Epidermal melanocyte (primary cell): ENCODE data around the gene MMP1.
"Not testable (repeated sequence)": the region's sequence is repeated elsewhere in the genome, so short reads cannot be mapped to it uniquely, and the experiment has no call there.

Experiments used
- DNase-seq: peaks from one replicate; pipeline ENCODE4 v3.0.0; 2011; ENCODE audit warnings: low spot score; ENCODE audit not compliant: insufficient read length

Gene MMP1

GRCh38 chr11:102761646-102762238 lies 36.2 kb downstream of the MMP1 start:
- no peak for DNase-seq

GRCh38 chr11:102760344-102761035 lies 37.5 kb downstream of the MMP1 start:
- no peak for DNase-seq

- no peak for DNase-seq
Measured at GRCh38 chr11:102757823-102758549, 40.0 kb downstream of the MMP1 start.

- no peak for DNase-seq
Measured at GRCh38 chr11:102753267-102753666, 44.7 kb downstream of the MMP1 start.

- DNase-seq: no peak
Measured at GRCh38 chr11:102751673-102752072, 46.3 kb downstream of the MMP1 start.

- DNase-seq: no peak
Measured at GRCh38 chr11:102749101-102749722, 48.7 kb downstream of the MMP1 start.

GRCh38 chr11:102746746-102747578 lies 51.0 kb downstream of the MMP1 start:
- not testable (repeated sequence) for DNase-seq
